CD4-positive, alpha-beta T cell treated with Interleukin-6 for 4 hours (primary cell): Measurements from ENCODE around the gene AFF2.
"Not testable (repeated sequence)": the region's sequence is repeated elsewhere in the genome, so short reads cannot be mapped to it uniquely, and the experiment has no call there.

Experiments
- DNase-seq: peaks from one replicate; pipeline ENCODE4 v3.0.0-alpha.2; 2020; ENCODE audit warnings: mixed read lengths

The AFF2 gene

GRCh38 chrX:148871422-148872160, 371.2 kb downstream of the AFF2 start:
- DNase-seq: no peak

- DNase-seq: no peak
Observed at GRCh38 chrX:148872161-148872535, 371.7 kb downstream of the AFF2 start.

- no peak for DNase-seq
Observed at GRCh38 chrX:148872881-148873280, 372.5 kb downstream of the AFF2 start.

GRCh38 chrX:148874636-148875246, 374.3 kb downstream of the AFF2 start:
- no peak for DNase-seq

- no peak for DNase-seq
Observed at GRCh38 chrX:148878371-148878770, 378.0 kb downstream of the AFF2 start.

- DNase-seq: no peak
Observed at GRCh38 chrX:148885203-148885602, 384.8 kb downstream of the AFF2 start.

- DNase-seq: no peak
Observed at GRCh38 chrX:148893395-148893794, 393.0 kb downstream of the AFF2 start.

- DNase-seq: no peak
Observed at GRCh38 chrX:148902581-148902980, 402.2 kb downstream of the AFF2 start.

GRCh38 chrX:148903176-148903575, 402.8 kb downstream of the AFF2 start:
- no peak for DNase-seq

- DNase-seq: no peak
Observed at GRCh38 chrX:148904421-148905111, 404.1 kb downstream of the AFF2 start.

GRCh38 chrX:148905400-148905799, 405.0 kb downstream of the AFF2 start:
- no peak for DNase-seq

GRCh38 chrX:148906628-148907027, 406.2 kb downstream of the AFF2 start:
- not testable (repeated sequence) for DNase-seq

GRCh38 chrX:148909758-148910157, 409.3 kb downstream of the AFF2 start:
- DNase-seq: no peak

GRCh38 chrX:148913971-148914370, 413.6 kb downstream of the AFF2 start:
- DNase-seq: no peak

- no peak for DNase-seq
Observed at GRCh38 chrX:148914783-148915182, 414.4 kb downstream of the AFF2 start.

GRCh38 chrX:148915474-148915873, 415.1 kb downstream of the AFF2 start:
- DNase-seq: no peak

GRCh38 chrX:148917441-148917840, 417.0 kb downstream of the AFF2 start:
- DNase-seq: no peak

- no peak for DNase-seq
Observed at GRCh38 chrX:148923631-148924030, 423.2 kb downstream of the AFF2 start.

GRCh38 chrX:148926371-148926770, 426.0 kb downstream of the AFF2 start:
- no peak for DNase-seq

- no peak for DNase-seq
Observed at GRCh38 chrX:148928811-148929210, 428.4 kb downstream of the AFF2 start.

- no peak for DNase-seq
Observed at GRCh38 chrX:148929686-148930085, 429.3 kb downstream of the AFF2 start.

GRCh38 chrX:148930206-148930729, 429.9 kb downstream of the AFF2 start:
- DNase-seq: no peak

GRCh38 chrX:148933881-148934280, 433.5 kb downstream of the AFF2 start:
- no peak for DNase-seq

- DNase-seq: no peak
Observed at GRCh38 chrX:148938348-148938747, 437.9 kb downstream of the AFF2 start.
